K562 (cell line): ENCODE measurements around the gene HGS. TPM values are rescaled to one million over a fixed set of nuclear protein-coding genes. Genes with fewer than 3 reads are reported as not detected.
A peak's percentile ranks its signal among the peaks of the same experiment; 100 is the strongest.

Source experiments
- BACH1 ChIP-seq: fragments of 200-800 bp; sonication (Bioruptor generic); IDR thresholded peaks from 2 replicates; pipeline ENCODE4 v1.6.1; 2016; ENCODE audit warnings: missing genetic modification characterization, missing compliant biosample characterization
- BRD9 ChIP-seq: fragments of 450-650 bp; IDR thresholded peaks from 2 replicates; pipeline ENCODE4 v1.6.1; 2018; ENCODE audit warnings: low read depth; ENCODE audit not compliant: partially characterized antibody
- GABPB2 ChIP-seq: fragments of 250-450 bp; sonication (Bioruptor Pico); conservative IDR thresholded peaks from 2 replicates; pipeline ENCODE4 v1.5.1; 2021; ENCODE audit warnings: mild to moderate bottlenecking
- GATAD2A ChIP-seq: fragments of 450-650 bp; IDR thresholded peaks from 2 replicates; pipeline ENCODE4 v1.6.1; 2017
- HCFC1 ChIP-seq: IDR thresholded peaks from 2 replicates; pipeline ENCODE4 v1.6.1; 2012; ENCODE audit warnings: low read depth, low read length, improper control_type of control experiment
- PPARD ChIP-seq: fragments of 250-450 bp; sonication (Bioruptor Pico); IDR thresholded peaks from 2 replicates; pipeline ENCODE4 v1.8.0; 2022; ENCODE audit warnings: inconsistent platforms, mild to moderate bottlenecking, moderate library complexity
- SMARCA4 ChIP-seq: fragments of 450-650 bp; IDR thresholded peaks from 2 replicates; pipeline ENCODE4 v1.6.1; 2016
- ZNF282 ChIP-seq: sonication (generic); formaldehyde crosslinking; IDR thresholded peaks from 2 replicates; pipeline ENCODE4 v1.8.1; 2023; ENCODE audit warnings: missing genetic modification reagents
- polyA plus RNA-seq, 8 experiments: library from polyadenylated mRNA; depleted of rRNA in 4 of 8; stranded (reverse) in 5 of 8; unstranded in 3 of 8; fragments of >200 nt; fragmentation: Nextera tagmentation in 2 of 8; fragmentation: Illumina TruSeq in 1 of 8; extraction: Ambion mirVana in 2 of 8; extraction: Trizol in 1 of 8; gene quantifications; 2 replicates each; pipeline versions ENCODE4 v1.2.1 to v1.2.3, GENCODE V29; 2011 to 2014; ENCODE audit warnings: inconsistent platforms in 1 of 8, missing spikeins in 1 of 8
- total RNA-seq, 7 experiments: library from RNA; depleted of rRNA in 6 of 7; stranded (reverse); fragments of >200 nt in 6 of 7; fragmentation: Illumina TruSeq in 2 of 7; extraction: Trizol in 2 of 7; gene quantifications; 2 replicates each; pipeline versions ENCODE4 v1.2.1 to v1.2.3, GENCODE V29; 2011 to 2021; ENCODE audit warnings: low replicate concordance in 1 of 7
- TF ChIP-seq, protein P1 (sequence below), 2 experiments: fragments of 150-350 bp in 1 of 2; IDR thresholded peaks; 2 replicates each; pipeline ENCODE4 v1.6.1; 2012 to 2016; ENCODE audit warnings: low read depth in 2 of 2, low read length in 2 of 2, mild to moderate bottlenecking in 1 of 2, moderate library complexity in 1 of 2
- TF ChIP-seq, protein P2 (sequence below), 2 experiments: fragments of 450-650 bp; IDR thresholded peaks; 2 replicates each; pipeline ENCODE4 v1.6.1; 2016; ENCODE audit warnings: mild to moderate bottlenecking in 2 of 2, borderline replicate concordance in 1 of 2, low read depth in 1 of 2, moderate library complexity in 1 of 2
- TF ChIP-seq, protein P3 (sequence below): fragments of 450-650 bp; IDR thresholded peaks from 2 replicates; pipeline ENCODE4 v1.6.1; 2014; ENCODE audit warnings: low read depth, mild to moderate bottlenecking, moderate library complexity, borderline replicate concordance

The HGS gene
- total and polyA plus RNA-seq, 9 of the 15 experiments (the other 6 are each of a cell fraction or from before 2014, with no cell fraction given), result 3.9 to 176 (median 77.1) TPM

DNA sequence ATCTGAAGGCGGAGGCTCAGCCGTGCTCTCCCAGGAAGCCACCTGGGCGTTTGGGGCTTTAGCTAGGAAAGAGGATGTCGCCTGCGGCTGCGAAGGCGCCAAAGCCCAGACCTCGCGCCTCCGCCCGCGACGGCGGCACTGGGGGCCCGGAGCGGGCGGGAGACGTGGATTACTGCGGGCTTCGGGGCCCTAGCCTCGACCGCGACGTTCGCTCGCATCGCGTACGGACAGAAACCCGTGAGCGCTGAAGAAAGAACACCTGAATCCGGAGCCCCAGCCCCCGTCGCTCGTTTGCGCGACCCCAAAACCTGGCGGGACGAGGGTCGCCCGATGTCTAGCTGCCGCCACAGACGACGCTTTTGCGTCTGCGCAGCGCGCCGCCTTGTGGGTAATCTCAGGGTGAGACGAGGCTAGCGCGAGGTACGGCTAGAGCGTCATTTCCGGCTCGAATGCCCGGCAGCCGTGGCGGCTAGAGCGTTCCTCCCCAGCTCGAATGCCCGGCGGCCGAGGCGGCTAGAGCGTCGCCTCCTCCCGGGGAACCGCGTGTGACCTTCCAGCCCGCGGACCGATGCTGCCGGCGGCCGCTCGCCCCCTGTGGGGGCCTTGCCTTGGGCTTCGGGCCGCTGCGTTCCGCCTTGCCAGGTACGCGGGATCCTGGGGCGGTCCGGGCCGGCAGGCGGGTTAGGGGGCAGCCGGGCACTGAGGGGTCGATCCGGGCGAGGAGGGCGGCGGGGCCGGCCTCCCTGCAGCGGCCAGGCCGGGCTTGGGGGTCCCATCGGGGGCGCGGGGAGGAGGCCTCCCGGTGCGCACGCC, 19.3 kb downstream of the HGS start, which contains the start of gene MRPL12 (continued):
- TF ChIP-seq, protein P1, sequence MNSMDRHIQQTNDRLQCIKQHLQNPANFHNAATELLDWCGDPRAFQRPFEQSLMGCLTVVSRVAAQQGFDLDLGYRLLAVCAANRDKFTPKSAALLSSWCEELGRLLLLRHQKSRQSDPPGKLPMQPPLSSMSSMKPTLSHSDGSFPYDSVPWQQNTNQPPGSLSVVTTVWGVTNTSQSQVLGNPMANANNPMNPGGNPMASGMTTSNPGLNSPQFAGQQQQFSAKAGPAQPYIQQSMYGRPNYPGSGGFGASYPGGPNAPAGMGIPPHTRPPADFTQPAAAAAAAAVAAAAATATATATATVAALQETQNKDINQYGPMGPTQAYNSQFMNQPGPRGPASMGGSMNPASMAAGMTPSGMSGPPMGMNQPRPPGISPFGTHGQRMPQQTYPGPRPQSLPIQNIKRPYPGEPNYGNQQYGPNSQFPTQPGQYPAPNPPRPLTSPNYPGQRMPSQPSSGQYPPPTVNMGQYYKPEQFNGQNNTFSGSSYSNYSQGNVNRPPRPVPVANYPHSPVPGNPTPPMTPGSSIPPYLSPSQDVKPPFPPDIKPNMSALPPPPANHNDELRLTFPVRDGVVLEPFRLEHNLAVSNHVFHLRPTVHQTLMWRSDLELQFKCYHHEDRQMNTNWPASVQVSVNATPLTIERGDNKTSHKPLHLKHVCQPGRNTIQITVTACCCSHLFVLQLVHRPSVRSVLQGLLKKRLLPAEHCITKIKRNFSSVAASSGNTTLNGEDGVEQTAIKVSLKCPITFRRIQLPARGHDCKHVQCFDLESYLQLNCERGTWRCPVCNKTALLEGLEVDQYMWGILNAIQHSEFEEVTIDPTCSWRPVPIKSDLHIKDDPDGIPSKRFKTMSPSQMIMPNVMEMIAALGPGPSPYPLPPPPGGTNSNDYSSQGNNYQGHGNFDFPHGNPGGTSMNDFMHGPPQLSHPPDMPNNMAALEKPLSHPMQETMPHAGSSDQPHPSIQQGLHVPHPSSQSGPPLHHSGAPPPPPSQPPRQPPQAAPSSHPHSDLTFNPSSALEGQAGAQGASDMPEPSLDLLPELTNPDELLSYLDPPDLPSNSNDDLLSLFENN (IDR thresholded peaks at IDR 0.05; ENCODE audit: low read depth in 2 of 2, low read length in 2 of 2), result peak in 1 of 2 experiments; percentile 56; a peak in 1 of 4 replicates
- TF ChIP-seq, protein P2, sequence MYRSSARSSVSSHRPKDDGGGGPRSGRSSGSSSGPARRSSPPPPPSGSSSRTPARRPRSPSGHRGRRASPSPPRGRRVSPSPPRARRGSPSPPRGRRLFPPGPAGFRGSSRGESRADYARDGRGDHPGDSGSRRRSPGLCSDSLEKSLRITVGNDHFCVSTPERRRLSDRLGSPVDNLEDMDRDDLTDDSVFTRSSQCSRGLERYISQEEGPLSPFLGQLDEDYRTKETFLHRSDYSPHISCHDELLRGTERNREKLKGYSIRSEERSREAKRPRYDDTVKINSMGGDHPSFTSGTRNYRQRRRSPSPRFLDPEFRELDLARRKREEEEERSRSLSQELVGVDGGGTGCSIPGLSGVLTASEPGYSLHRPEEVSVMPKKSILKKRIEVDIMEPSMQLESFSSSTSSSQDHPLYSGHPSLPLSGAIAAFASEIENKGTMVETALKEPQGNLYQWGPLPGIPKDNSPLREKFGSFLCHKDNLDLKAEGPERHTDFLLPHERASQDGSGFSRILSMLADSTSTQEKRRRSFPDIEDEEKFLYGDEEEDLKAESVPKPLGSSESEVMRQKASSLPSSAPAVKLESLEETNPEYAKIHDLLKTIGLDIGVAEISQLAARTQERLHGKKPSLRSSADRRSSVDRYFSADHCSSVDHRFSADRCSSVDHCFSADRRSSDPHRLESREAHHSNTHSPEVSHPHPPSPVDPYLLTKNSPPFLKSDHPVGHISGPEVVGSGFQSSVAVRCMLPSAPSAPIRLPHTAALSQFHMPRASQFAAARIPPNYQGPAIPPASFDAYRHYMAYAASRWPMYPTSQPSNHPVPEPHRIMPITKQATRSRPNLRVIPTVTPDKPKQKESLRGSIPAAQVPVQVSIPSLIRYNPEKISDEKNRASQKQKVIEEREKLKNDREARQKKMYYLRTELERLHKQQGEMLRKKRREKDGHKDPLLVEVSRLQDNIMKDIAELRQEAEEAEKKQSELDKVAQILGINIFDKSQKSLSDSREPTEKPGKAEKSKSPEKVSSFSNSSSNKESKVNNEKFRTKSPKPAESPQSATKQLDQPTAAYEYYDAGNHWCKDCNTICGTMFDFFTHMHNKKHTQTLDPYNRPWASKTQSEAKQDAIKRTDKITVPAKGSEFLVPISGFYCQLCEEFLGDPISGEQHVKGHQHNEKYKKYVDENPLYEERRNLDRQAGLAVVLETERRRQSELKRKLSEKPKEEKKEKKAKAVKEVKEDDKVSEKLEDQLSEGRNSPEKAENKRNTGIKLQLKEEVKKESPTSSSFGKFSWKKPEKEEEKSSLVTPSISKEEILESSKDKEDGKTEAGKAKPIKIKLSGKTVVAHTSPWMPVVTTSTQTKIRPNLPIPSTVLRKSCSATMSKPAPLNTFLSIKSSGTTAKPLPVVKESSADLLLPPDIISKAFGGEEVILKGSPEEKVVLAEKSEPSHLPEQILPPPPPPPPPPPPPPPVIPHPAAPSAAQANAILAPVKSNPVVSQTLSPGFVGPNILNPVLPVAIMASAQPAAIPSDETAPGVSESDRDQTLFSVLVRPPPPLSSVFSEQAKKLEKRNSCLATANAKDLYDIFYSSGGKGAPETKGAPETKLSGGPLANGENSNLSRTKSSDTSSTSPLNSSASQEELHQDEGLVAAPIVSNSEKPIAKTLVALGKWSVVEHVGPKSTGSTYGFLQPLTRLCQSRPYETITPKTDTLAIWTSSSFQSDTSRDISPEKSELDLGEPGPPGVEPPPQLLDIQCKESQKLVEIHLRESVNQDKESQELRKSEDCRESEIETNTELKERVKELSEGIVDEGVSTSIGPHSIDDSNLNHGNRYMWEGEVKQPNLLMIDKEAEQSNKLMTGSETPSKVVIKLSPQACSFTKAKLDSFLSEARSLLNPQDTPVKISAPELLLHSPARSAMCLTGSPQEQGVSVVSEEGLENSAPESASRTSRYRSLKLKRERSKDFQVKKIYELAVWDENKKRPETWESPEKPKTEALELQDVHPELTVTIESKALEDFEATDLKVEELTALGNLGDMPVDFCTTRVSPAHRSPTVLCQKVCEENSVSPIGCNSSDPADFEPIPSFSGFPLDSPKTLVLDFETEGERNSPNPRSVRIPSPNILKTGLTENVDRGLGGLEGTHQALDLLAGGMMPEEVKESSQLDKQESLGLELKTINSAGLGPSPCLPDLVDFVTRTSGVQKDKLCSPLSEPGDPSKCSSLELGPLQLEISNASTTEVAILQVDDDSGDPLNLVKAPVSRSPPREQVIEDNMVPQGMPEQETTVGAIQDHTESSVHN (IDR thresholded peaks at IDR 0.05; ENCODE audit: borderline replicate concordance in 1 of 2, low read depth in 1 of 2), result no peak
- TF ChIP-seq SMARCA4 (no peak), PPARD (no peak), GABPB2 (CRISPR knock-in tag) (no peak), ZNF282 (CRISPR knock-in tag) (no peak), BRD9 (no peak), GATAD2A (no peak), BACH1 (tag) (no peak), HCFC1 (peak; percentile 81)
- TF ChIP-seq, protein P3, sequence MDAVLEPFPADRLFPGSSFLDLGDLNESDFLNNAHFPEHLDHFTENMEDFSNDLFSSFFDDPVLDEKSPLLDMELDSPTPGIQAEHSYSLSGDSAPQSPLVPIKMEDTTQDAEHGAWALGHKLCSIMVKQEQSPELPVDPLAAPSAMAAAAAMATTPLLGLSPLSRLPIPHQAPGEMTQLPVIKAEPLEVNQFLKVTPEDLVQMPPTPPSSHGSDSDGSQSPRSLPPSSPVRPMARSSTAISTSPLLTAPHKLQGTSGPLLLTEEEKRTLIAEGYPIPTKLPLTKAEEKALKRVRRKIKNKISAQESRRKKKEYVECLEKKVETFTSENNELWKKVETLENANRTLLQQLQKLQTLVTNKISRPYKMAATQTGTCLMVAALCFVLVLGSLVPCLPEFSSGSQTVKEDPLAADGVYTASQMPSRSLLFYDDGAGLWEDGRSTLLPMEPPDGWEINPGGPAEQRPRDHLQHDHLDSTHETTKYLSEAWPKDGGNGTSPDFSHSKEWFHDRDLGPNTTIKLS, result peak; percentile 94
